ENCODE measurements around the gene SRRM3.
"Not testable (repeated sequence)": the region's sequence is repeated elsewhere in the genome, so short reads cannot be mapped to it uniquely, and the experiment has no call there.

SRRM3 gene

DNA sequence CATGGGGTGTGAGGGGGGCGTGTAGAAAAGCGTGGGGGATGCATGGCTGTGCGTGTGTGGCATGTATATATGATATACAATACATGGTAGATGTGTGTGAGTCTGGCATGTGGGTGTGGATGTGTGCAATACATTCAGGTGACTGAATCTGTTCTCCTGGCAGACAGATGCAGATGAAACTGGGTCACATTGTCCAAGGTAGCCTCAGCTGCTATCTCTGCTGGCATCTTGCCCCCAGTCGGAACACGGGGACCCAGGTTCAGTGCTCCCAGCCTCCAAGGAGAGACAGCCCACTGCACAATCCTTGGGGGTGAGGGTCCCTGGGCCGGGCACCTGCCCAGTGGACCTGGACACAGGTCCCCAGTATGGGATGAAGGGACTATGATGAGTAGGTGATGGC is 12.4 kb upstream of the SRRM3 start:
- no peak for DNase-seq (ENCODE audit: low read depth in 2 of 2, low spot score in 1 of 2)

DNA sequence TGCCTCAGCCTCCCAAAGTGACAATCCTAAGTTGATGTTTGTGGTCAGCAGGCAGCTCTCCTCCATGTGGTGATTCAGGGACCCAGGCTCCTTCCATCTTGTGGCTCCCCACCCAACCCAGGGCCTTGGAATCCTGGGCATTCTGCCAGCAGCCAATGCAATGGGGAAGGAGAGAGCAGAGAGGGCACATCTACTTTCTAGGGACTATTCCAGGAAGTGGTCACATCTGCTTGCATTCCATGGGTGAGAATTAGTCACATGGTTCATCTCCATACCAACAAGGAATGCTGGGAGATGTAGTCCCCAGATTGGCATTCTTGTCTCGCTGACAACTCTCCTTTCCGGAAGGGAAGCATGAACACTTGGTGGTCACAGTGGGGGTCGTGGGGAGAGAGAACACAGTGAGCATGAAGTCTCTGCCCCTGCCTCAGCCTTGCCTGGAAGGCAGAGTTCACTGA is 9.9 kb upstream of the SRRM3 start:
- no peak for DNase-seq (ENCODE audit: low read depth in 2 of 2, low spot score in 1 of 2)

DNA sequence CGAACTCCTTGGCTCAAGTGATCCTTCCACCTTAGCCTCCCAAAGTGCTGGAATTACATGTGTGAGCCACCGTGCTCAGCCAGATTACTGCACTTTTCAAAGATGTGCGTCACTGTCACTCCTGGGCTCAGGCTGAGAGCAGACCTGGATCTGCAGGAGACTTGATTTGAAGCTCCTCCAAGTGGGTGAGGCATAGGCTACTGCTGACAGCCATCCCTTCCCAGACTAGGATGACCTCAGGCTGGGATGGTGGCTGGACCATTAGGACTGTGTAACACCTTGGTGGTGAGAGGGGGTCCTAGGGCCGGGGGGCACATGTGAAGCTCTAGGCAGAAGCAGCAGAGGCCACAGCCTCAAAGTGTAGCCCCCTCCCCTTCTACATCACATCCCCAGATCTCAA is 8.2 kb upstream of the SRRM3 start:
- DNase-seq (ENCODE audit: low read depth in 2 of 2, low spot score in 1 of 2): no peak

DNA sequence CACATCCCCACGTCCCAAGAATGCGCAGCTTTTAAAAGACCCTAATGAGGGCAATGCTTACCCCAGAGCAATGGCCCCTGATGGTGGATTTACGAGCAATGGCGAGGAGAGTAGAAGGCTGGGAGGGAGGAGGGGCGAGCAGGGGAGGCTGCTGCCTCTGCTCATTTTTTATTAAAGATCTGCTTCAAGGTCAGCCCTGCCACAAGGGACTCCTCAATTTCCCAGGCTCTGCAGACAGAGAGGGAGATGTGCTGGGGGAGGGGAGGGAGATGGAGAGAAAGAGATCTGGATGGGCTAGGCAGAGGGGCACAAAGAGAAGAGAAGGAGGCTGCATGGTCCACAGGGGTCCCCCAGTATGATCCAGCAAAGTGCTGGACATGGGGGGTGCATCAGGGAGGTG is 7.8 kb upstream of the SRRM3 start:
- DNase-seq (ENCODE audit: low read depth in 2 of 2, low spot score in 1 of 2): no peak

DNA sequence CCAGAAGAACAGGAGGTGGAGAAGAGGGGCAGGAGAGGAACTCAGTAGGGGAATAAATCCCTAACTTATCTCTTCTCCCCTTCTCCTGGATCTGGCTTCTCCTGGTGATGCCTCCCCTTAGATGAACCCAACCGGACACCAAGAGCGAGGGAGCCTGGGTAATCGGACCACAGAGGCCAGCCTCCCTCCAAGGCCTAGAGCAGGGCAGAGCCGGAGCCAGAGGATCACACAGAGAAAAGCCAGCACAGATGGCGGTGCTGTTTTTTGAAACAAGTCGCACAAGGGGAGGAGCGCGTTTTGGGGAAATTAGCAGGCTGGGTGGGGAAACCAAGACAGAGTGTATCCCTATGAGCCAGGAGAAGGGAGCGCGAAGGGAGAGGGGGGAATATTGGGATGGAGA is 4.9 kb upstream of the SRRM3 start:
- no peak for DNase-seq (ENCODE audit: low read depth in 2 of 2, low spot score in 1 of 2)

DNA sequence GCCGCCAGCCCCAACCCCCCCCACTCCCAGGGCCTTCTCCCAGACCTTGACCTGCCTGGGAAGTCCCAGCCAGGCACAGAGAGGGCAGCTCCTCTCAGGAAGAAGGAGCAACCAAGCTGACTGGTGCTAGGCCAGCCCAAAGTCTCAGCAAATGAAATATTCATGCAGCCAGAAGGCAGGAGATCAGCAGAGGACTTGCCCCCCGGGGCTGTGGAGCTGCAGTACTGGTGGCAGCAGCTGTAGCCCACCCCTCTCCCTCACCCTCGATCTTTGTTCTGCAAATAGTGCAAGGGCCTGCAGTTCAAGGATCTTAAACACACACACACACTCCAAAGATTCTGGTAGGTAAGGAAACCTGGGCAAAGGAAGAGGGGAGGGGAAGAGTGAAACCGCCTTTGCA is 3.5 kb upstream of the SRRM3 start:
- no peak for DNase-seq (ENCODE audit: low read depth in 2 of 2, low spot score in 1 of 2)

DNA sequence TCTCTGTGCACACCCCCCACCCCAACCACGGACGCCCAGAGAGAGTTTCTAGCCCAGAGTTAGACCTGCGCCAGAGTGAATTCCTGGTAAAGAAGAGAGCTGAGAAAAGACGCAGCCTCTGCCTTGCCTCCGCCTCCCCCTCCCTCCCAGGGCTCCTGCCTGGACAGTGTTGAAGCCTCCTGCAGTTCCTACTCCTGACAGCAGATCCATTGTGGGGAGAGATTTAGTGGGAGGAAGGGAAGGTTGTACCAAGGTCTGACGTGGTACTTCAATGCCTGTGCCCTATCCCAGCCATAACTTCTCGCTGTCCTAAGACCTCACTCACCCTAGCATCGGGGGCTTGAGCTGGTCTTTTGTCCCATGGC is 952 bp downstream of the SRRM3 start:
- no peak for DNase-seq (ENCODE audit: low read depth in 2 of 2, low spot score in 1 of 2)

DNA sequence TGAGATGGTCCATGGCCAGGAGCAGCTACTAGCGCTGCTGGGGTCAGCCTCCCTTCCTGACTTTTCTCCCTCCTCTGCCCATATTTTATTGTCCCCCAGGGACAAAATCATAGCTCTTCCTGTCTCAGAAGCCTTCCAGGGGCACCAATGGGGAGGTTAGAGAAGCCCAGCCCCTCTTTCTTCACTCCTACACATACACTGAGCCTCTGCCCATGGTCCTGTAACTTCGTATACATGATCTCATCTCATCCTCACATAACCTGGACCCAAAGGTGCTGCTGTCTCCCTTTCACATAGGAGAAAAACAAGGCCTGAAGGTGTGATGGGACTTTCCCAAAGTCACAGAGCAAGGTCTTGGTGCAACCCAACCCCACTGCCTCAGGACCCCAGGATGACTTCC is 2.5 kb downstream of the SRRM3 start:
- no peak for DNase-seq (ENCODE audit: low read depth in 2 of 2, low spot score in 1 of 2)

DNA sequence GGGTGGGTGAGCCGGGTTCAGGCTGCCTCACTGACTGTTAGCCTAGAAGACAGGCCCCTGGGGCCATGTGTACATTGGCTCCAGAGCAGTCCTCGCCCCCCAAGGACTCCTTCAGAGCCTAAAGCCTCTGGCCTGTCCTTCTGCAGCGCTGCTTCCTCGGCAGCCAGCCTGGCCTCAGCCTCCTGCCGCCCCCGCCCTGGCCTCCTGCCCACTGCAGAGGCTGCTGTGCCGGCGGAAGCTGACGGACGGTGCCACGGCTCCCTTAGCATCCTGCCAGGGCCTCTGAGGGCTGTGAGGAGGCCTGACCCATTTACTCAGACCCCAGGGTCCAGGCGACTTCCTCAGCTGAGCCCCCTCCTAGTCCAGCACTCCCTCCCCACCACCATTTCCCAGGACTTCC is 4.9 kb downstream of the SRRM3 start:
- no peak for DNase-seq (ENCODE audit: low read depth in 2 of 2, low spot score in 1 of 2)

DNA sequence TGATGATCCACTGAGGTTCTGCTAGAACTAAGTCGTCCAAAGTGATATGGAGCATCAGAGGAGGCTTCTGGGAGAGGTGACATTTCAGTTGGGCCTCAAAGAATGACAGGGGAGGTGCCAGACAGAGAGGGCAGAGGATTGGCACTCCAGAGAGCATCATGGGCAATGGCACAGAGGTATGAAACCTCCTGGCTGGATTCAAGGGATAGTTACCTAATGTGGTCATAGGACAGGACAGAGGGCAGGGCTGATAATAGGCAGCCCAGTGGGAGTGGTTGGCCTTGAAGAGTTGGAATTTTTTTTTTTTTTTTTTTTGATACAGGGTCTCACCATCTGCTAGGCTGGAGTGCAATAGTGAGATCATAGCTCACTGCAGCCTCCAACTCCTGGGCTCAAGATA is 7.6 kb downstream of the SRRM3 start:
- no peak for DNase-seq (ENCODE audit: low read depth in 2 of 2, low spot score in 1 of 2)

DNA sequence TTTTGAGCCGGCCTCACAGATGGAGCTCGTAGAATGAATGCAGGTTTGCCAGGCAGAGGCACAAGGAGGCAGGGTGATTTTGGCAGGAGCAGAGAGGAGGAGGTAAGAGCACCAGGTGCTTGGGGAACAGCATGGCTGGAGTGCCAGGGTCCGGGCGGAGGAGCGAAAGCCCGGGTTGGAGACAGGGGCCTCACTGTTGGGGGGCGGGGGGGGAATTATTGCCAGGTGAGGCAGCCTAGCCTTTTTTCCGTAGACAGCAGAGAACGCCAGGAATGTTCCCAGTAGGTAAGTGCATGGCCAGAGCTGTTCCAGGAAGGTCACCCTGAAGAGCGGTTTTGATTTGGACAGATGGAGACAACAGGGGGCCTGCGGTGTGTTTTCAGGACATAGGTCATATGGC is 9.5 kb downstream of the SRRM3 start:
- no peak for DNase-seq (ENCODE audit: low read depth in 2 of 2, low spot score in 1 of 2)

DNA sequence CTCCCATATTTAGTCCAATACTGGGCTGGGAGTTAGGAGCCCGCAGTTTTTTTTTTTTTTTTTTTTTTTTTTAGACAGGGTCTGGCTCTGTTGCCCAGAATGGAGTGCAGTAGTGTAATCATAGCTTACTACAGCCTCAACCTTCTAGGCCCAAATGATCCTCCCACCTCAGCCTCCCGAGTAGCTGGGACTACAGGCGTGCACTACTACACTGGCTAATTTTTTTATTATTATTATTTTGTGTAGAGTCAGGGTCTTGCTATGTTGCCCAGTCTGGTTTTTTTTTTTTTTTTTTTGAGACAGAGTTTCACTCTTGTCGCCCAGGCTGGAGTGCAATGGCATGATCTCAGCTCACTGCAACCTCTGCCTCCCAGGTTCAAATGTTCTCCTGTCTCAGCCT is 13.7 kb downstream of the SRRM3 start:
- not testable (repeated sequence) for DNase-seq (ENCODE audit: low read depth in 2 of 2, low spot score in 1 of 2)

DNA sequence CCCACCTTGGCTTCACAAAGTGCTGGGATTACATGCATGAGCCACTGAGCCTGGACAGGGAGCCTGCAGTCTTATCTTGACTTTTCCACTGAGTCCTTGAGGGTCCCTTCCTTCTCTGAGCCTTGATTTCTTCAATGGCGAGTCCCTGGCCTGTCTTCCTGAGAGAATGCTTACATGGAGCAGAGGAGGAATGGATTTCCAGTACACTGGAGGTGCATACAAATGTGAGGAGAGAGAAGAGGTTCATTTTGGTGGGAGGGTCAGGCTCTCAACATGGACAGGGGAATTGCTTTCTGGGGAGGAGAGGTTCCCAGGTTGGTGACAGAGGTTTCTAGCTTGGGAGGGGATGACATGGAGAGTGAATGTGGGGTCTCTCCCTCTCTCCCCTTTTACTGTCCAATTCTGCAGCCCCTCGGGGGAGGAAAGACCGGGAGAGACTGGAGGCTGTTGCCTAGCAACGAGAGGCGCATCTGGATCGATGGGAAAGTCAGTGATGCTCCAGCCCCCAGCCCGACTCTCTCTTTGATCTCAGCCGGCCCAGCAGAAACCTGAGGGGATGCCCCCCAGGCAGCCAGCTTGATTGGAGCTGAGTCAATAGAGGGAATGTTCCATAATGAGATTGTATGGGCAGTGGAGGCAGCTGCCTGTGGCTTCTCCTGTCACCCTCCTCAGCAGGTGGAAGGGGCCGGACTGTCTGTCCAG is 14.8 kb downstream of the SRRM3 start:
- DNase-seq (ENCODE audit: low read depth in 2 of 2, low spot score in 1 of 2): no peak

DNA sequence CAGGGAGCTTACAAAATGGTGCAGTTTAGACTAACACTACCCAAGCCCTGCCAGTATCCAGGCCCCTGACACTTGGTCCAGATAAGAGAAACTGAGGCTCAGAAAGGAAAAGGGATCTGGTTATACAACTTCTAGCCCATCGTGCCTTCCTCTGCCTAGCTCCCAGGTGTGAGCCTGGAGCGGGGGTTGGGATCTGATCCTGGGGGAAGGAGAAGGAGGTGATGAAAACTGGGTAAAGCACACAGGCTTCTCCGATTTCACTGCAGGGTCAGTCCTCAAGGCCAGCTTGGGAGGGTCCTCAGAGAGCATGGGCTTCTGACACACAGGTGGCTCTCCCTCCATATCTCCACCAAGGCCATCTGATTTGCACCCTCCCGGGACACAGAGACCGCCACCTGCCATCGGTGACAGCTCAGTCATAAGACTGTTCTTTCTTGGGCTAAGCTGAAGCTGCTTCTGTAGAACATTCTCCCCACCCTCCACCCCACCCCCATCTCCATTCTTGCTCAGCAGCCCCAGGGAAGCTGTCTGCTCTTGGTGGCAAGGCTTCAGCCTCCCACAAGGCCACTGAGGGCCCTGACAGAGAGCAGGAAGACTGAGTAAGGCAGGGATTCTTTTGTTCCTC is 16.4 kb downstream of the SRRM3 start:
- DNase-seq (ENCODE audit: low read depth in 2 of 2, low spot score in 1 of 2): no peak

DNA sequence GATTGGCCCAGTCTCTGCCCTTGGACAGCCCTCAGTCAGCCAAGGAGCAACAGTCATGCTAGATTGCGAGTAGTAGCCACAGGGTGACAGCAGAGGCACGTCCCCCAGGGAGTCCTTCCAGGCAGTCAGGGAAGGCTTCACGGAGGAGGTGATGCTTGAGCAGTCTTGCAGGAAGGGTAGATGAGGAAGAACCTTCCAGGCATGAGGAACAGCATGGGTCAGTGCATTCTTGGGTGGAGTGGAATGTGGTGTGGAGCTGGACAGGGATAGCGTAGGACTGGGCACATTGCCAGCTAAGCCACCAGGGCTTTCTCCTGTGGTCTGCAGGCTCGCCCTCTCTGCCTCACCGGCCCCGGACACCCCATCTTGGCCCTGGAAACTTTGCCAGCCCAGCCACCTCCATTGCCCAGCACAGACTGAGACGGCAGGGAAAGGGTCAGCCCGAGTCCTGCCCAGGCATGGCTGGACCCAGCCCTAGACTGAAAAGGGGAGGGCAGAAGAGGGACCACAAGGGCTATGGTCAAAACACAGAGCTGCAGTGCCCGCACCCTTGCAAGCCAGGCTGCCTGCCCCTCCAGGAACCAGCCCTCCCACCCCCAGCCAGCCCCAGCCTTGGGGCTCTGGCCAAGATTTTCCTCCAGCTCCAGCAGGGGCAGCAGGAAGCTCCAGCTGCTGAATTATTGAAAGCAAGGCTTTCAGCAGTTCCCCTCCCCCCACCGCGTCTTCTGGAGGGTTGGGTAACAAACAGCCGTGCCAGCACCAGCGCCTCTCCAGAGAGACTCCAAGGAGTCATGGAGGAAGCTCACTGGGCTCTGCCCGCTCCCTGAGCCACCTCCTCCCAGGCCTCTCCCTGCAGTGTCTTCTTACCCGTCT is 18.7 kb downstream of the SRRM3 start:
- DNase-seq (ENCODE audit: low read depth in 2 of 2, low spot score in 1 of 2): no peak

DNA sequence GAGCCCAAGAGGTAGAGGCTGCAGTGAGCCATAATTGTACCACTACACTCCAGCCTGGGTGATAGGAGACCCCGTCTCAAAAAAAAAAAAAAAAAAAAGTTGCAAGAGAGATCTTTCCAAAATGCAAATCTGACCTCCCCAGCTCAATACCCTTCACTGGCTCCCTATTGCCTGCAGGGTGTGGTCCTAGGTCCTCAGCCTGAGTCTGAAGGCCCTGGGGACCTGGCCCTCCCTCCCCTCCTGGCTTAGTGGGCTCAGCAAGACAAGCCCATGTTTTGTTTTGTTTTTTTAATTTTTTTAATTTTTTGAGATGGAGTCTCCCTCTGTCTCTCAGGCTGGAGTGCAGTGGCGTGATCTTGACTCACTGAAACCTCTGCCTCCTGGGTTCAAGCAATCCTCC is 20.6 kb downstream of the SRRM3 start:
- DNase-seq (ENCODE audit: low read depth in 2 of 2, low spot score in 1 of 2): no peak

DNA sequence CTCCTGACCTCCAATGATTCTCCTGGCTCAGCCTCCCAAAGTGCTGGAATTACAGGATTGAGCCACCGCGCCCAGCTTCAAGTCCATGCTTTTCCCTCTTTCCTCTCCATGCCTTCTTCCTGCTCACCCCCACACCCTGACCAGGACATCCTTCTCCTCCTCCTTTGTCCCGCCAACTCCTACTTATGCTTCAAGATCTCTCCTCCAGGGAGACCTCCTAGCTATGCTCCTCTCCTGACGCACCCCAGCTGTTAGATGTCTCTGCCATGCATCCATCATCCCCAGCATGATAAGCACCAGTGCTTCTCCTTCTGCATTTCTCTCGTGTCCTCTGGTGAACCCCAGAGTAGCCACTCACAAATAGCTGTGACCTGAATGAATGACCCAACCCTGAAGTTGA is 21.1 kb downstream of the SRRM3 start:
- DNase-seq (ENCODE audit: low read depth in 2 of 2, low spot score in 1 of 2): no peak

DNA sequence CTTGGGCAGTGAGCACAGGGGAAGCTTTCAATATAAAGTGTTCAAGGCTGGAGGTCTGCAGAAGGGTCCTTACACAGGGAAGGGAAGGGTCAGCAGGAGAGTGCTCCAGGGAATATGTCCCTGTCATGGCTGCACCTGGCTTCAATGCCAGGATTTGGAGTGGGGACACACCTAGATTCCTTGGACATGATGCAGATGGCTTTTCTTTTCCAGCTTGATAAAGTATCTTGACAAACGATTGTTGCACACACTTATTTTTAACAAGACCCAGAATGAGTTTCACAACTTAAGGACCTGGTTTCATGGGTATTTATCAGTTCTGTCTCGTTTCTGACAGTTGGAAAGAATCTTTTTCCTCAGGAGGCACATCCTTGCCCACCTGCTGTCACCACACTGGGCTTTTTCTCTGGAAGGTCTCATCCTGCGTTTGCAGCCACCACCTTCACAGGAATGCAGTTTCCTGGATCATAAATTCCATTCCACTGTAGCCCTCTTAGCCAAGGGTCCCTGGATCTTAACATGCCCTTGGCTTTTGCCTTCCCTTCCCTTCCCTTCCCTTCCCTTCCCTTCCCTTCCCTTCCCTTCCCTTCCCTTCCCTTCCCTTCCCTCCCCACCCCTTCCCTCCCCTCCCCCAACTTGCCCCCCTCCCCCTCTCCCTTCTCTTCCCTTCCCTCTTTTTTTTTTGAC is 21.7 kb downstream of the SRRM3 start:
- DNase-seq (ENCODE audit: low read depth in 2 of 2, low spot score in 1 of 2): no peak

DNA sequence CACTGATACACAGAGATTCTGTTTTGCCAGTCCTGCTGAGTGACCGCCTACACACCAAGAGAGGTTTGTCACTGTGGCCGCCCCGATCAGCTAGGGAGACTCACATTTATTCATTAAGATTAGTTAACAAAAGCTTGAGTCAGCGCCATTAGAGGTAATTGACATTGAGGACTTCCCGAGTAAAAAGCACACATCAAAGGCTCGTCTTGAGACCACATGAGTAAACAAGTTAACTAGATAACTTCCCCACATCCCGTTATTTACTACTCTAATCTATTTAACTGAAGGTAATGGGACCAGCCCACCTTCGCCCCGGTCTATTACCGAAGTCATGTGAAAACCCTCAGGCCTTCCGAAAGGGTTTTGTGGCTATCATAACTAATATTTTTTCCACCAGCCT is 23.0 kb downstream of the SRRM3 start:
- no peak for DNase-seq (ENCODE audit: low read depth in 2 of 2, low spot score in 1 of 2)

DNA sequence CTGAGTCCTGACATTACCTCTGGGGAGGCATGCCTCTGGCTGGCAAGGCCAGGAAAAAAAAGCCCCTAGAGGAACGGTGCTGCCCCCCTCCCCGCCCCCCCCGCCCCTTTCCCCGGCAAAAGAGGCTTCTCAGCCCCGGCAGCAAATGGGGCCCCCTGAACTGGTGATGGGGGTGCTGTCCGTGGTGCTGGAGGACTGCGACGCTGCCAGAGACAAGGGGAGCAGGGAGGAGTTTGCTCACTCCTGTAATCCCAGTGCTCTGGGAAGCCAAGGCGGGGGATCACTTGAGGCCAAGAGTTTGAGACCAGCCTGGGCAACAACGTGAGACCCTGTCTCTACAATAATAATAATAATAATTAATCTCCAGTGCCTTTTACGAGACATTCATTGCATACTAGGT is 23.7 kb downstream of the SRRM3 start:
- peak in 1 of 2 donors; percentile 3 for DNase-seq (ENCODE audit: low read depth in 2 of 2, low spot score in 1 of 2)

DNA sequence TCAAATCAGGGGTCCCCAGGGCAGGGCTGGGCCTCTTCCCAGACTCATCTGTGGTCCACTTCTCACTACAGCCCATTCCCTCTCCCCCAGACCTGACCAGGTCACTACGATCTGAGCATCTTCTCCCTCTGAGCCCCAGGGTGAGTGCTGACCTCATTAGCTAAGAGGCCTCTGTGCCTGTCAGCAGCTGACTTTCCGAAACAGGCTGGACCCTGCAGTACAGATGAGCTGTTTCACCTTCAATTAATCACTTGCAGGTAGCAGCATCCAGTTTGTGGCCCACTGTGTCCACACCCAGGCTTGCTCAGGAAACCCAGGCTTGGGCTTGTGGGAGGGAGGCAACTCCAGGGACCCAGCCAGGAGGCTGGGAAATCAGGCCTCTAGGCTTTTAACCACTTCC is 24.3 kb downstream of the SRRM3 start:
- no peak for DNase-seq (ENCODE audit: low read depth in 2 of 2, low spot score in 1 of 2)

All from stimulated activated CD8-positive, alpha-beta memory T cell treated with anti-CD3 and anti-CD28 coated beads, Interleukin-4, amount 100 ng/mL, for 1 hour (primary cell).